ENCODE data around the gene OR2T3.
"Not testable (repeated sequence)": the region's sequence is repeated elsewhere in the genome, so short reads cannot be mapped to it uniquely, and the experiment has no call there.

- not testable (repeated sequence) for TF ChIP-seq CTCF, POLR2A (IDR thresholded peaks at IDR 0.05)
Measured at GRCh38 chr1:248453619-248454018, 19.5 kb upstream of the OR2T3 start.

Data from thyroid gland (tissue), 4 donors.